A549 (cell line): Measurements from ENCODE around the gene SPOP. TPM values are rescaled to one million over a fixed set of nuclear protein-coding genes. Genes with fewer than 3 reads are reported as not detected.

Experiments
- ATAC-seq, 2 experiments: fragments of 200-7000 bp in 1 of 2; fragments of >200 bp in 1 of 2; cut with Nextera tagmentation in 1 of 2; cut with Tn5 transposase in 1 of 2; 3 replicates each; pipeline versions ENCODE4 v1.8.0 to v1.9.1; 2018 to 2020; ENCODE audit warnings: mild to moderate bottlenecking in 1 of 2, moderate library complexity in 1 of 2
- CTCF ChIA-PET: fragments of 300-600 bp; sonication (Branson Sonifier 250); formaldehyde crosslinking; extraction: SDS; loops from one replicate; lab custom pipeline; 2021; ENCODE audit warnings: antibody characterized with exemption, inconsistent platforms; lab: Yijun Ruan, JAX
- POLR2A ChIA-PET: fragments of 350-600 bp; formaldehyde crosslinking; extraction: SDS; loops from one replicate; lab custom pipeline; 2021; ENCODE audit warnings: antibody characterized with exemption, inconsistent platforms; lab: Yijun Ruan, JAX
- DNase-seq, 2 experiments: peaks; one replicate each; pipeline versions ENCODE4 v3.0.0 to v3.0.0-alpha.2; 2011 to 2016; ENCODE audit warnings: low read depth in 1 of 2, low spot score in 1 of 2
- FAIRE-seq: peaks from 2 replicates; lab custom pipeline; 2011; peaks lifted over from hg19 to GRCh38; lab: Jason Lieb, UNC
- H3K27ac ChIP-seq, 2 experiments: fragments of >200 bp; sonication (Bioruptor Twin); formaldehyde crosslinking; 3 replicates each; pipeline ENCODE4 v1.5.1; 2016 to 2017
- H3K4me1 ChIP-seq: fragments of >200 bp; sonication (Bioruptor Twin); formaldehyde crosslinking; 3 replicates; pipeline ENCODE4 v1.6.1; 2016
- H3K4me2 ChIP-seq: fragments of >200 bp; sonication (Bioruptor Twin); formaldehyde crosslinking; 3 replicates; pipeline ENCODE4 v1.6.1; 2016
- H3K4me3 ChIP-seq: fragments of >200 bp; sonication (Bioruptor Twin); formaldehyde crosslinking; 3 replicates; pipeline ENCODE4 v1.5.1; 2016
- H3K9me3 ChIP-seq: fragments of >200 bp; sonication (Bioruptor Twin); formaldehyde crosslinking; 3 replicates; pipeline ENCODE4 v1.6.1; 2016
- BCL3 ChIP-seq: fragments of >200 bp; sonication (Bioruptor Twin); formaldehyde crosslinking; IDR thresholded peaks from 3 replicates; pipeline ENCODE4 v1.6.1; 2016
- CBX2 ChIP-seq: fragments of 200-600 bp; sonication (generic); IDR thresholded peaks from 2 replicates; pipeline ENCODE4 v1.6.1; 2016; ENCODE audit warnings: low read depth, mild to moderate bottlenecking, borderline replicate concordance
- CTCF ChIP-seq: fragments of >200 bp; sonication (Bioruptor Twin); formaldehyde crosslinking; IDR thresholded peaks from 3 replicates; pipeline ENCODE4 v1.5.1; 2016
- EHF ChIP-seq: fragments of 250-450 bp; sonication (Bioruptor Pico); IDR thresholded peaks from 2 replicates; pipeline ENCODE4 v1.5.0; 2020; ENCODE audit warnings: mild to moderate bottlenecking
- EHMT2 ChIP-seq: fragments of 200-600 bp; sonication (generic); IDR thresholded peaks from 2 replicates; pipeline ENCODE4 v1.6.1; 2016; ENCODE audit warnings: antibody characterized with exemption, low read depth, mild to moderate bottlenecking, moderate library complexity
- FOSB ChIP-seq: fragments of 250-450 bp; sonication (Bioruptor Pico); IDR thresholded peaks from 2 replicates; pipeline ENCODE4 v1.5.0; 2020; ENCODE audit warnings: mild to moderate bottlenecking, moderate library complexity
- FOSL2 ChIP-seq, 2 experiments: fragments of 450-650 bp in 1 of 2; fragments of >200 bp in 1 of 2; sonication (Bioruptor Twin) in 1 of 2; formaldehyde crosslinking; IDR thresholded peaks; 2 replicates each; pipeline versions ENCODE4 v1.5.0 to v1.6.1; 2016 to 2020; ENCODE audit warnings: mild to moderate bottlenecking in 1 of 2, moderate library complexity in 1 of 2
- GATA3 ChIP-seq: IDR thresholded peaks from 2 replicates; pipeline ENCODE4 v1.6.1; 2012; ENCODE audit warnings: borderline replicate concordance
- HEYL ChIP-seq: fragments of 250-450 bp; sonication (Bioruptor Pico); IDR thresholded peaks from 2 replicates; pipeline ENCODE4 v1.8.0; 2021; ENCODE audit warnings: mild to moderate bottlenecking, moderate library complexity
- HMGXB4 ChIP-seq: fragments of 250-450 bp; sonication (Bioruptor Pico); IDR thresholded peaks from 2 replicates; pipeline ENCODE4 v1.5.0; 2021; ENCODE audit warnings: mild to moderate bottlenecking, moderate library complexity, borderline replicate concordance
- HOXB13 ChIP-seq: fragments of 250-450 bp; sonication (Bioruptor Pico); IDR thresholded peaks from 2 replicates; pipeline ENCODE4 v1.5.0; 2020; ENCODE audit warnings: low read depth, mild to moderate bottlenecking, moderate library complexity
- JUN ChIP-seq, 2 experiments: fragments of >200 bp; sonication (Bioruptor Twin); formaldehyde crosslinking; IDR thresholded peaks; 2 replicates in 1 of 2; 3 replicates in 1 of 2; pipeline ENCODE4 v1.6.1; 2016 to 2017
- KDM1A ChIP-seq: fragments of 200-600 bp; sonication (generic); IDR thresholded peaks from 2 replicates; pipeline ENCODE4 v1.6.1; 2016; ENCODE audit warnings: low read depth, mild to moderate bottlenecking
- KDM5A ChIP-seq: fragments of 200-600 bp; sonication (generic); IDR thresholded peaks from 2 replicates; pipeline ENCODE4 v1.6.1; 2016; ENCODE audit warnings: antibody characterized with exemption, mild to moderate bottlenecking
- NR3C1 ChIP-seq: fragments of >200 bp; sonication (Bioruptor Twin); formaldehyde crosslinking; IDR thresholded peaks from 3 replicates; pipeline ENCODE4 v1.6.1; 2017
- PHF8 ChIP-seq: fragments of 200-600 bp; sonication (generic); IDR thresholded peaks from 2 replicates; pipeline ENCODE4 v1.6.1; 2016; ENCODE audit warnings: low read depth, mild to moderate bottlenecking, antibody characterized with exemption, moderate library complexity, borderline replicate concordance
- RAD21 ChIP-seq, 2 experiments: fragments of >200 bp in 1 of 2; sonication (Bioruptor Twin) in 1 of 2; formaldehyde crosslinking in 1 of 2; IDR thresholded peaks in 1 of 2; conservative IDR thresholded peaks in 1 of 2; 2 replicates in 1 of 2; 3 replicates in 1 of 2; pipeline ENCODE4 v1.6.1; 2012 to 2018; ENCODE audit warnings: inconsistent platforms in 1 of 2
- RCOR1 ChIP-seq: fragments of 150-350 bp; IDR thresholded peaks from 2 replicates; pipeline ENCODE4 v1.6.1; 2014; ENCODE audit warnings: antibody characterized with exemption, low read length, low read depth
- REST ChIP-seq: fragments of 200-600 bp; sonication (generic); IDR thresholded peaks from 2 replicates; pipeline ENCODE4 v1.6.1; 2016; ENCODE audit warnings: antibody characterized with exemption, mild to moderate bottlenecking, moderate library complexity
- SREBF2 ChIP-seq: fragments of 450-650 bp; IDR thresholded peaks from 2 replicates; pipeline ENCODE4 v1.6.1; 2014; ENCODE audit warnings: mild to moderate bottlenecking, moderate library complexity
- TP53 ChIP-seq: fragments of 250-450 bp; sonication (Bioruptor Pico); IDR thresholded peaks from 2 replicates; pipeline ENCODE4 v1.5.0; 2021; ENCODE audit warnings: mild to moderate bottlenecking, moderate library complexity
- USF2 ChIP-seq: fragments of 450-650 bp; IDR thresholded peaks from 2 replicates; pipeline ENCODE4 v1.6.1; 2014; ENCODE audit warnings: antibody characterized with exemption
- WGBS: methylation state at CpG from one replicate; pipeline ENCODE4 v1.1.6; 2017; ENCODE audit errors: missing lambda C conversion rate; 5-methylcytosine and 5-hydroxymethylcytosine counted together
- polyA plus RNA-seq, 4 experiments: library from polyadenylated mRNA; depleted of rRNA in 3 of 4; stranded (reverse); fragments of >200 nt; fragmentation: RNase III in 1 of 4; extraction: RNeasy Plus Mini Kit Qiagen cat#74134 plus additional on column Dnase treatment in 1 of 4; gene quantifications; 2 replicates in 3 of 4; 3 replicates in 1 of 4; pipeline ENCODE4 v1.2.3, GENCODE V29; 2011 to 2017

The SPOP gene
- polyA plus RNA-seq, 2 of the 4 experiments (the other 2 are of a cell fraction) = 49.5 to 57.2 TPM

GRCh38 chr17:49670002-49670401 lies 7.9 kb downstream of the SPOP start:
- POLR2A ChIA-PET = no interaction called here
- no peak for ATAC-seq
- 96% methylated on average over 1 of the region's 1 CpG for WGBS
- FAIRE-seq = no peak
- no peak overlapping the region for H3K27ac ChIP-seq
- TF ChIP-seq KDM1A (no peak), GATA3 (no peak), EHF (CRISPR knock-in tag) (no peak), KDM5A (no peak), USF2 (no peak), HEYL (CRISPR knock-in tag) (no peak)
- DNase-seq = no peak
- H3K9me3 ChIP-seq = no peaks in the 10 kb centered on the region
- H3K4me1 ChIP-seq = peaks cover 1% of the 10 kb centered on the region; the same call in 1 of the 3 replicates
- H3K4me2 ChIP-seq = no peak overlapping the region
- no peak overlapping the region for H3K4me3 ChIP-seq
- CTCF ChIA-PET = interaction anchor here (0.5 to 2.3 kb wide), 9 partner anchors 14 to 628 kb away, joined by 3 to 15 read pairs (median 3); no protein-coding TSS in a partner anchor

DNA sequence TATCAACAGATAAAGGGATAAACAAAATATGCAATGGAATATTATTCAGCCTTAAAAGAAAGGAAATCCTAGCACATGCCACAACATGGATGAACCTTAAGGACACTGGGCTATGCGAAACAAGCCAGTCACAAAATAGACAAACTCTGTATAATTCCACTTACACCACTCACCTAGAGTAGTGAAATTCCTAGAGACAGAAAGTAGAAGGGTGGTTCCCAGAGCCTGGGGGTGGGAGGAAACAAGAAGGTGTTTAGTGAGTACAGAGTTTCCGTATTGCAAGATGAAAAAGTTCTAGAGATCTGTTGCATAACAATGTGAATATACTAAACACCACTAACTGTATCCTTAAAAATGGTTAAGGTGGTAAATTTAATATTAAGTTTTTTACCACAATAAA lies 10.0 kb downstream of the SPOP start:
- FAIRE-seq (no peak), DNase-seq (no peak), ATAC-seq (no peak)
- Histone ChIP-seq H3K4me3 (no peak overlapping the region), H3K27ac (no peak overlapping the region), H3K4me1 (no peaks in the 10 kb centered on the region), H3K4me2 (no peak overlapping the region), H3K9me3 (no peaks in the 10 kb centered on the region)
- ChIA-PET CTCF (interaction anchor here (1.6 kb wide), 1 partner anchor 9 kb away, joined by 3 read pairs; no protein-coding TSS in a partner anchor), POLR2A (no interaction called here)
- TF ChIP-seq PHF8 = no peak
- WGBS = 90% methylated on average over 2 of the region's 2 CpGs

GRCh38 chr17:49664706-49665211 lies 13.1 kb downstream of the SPOP start:
- FAIRE-seq (no peak), ATAC-seq (no peak), DNase-seq (no peak)
- Histone ChIP-seq H3K4me3 (no peak overlapping the region), H3K4me2 (no peak overlapping the region), H3K27ac (no peak overlapping the region), H3K9me3 (no peaks in the 10 kb centered on the region), H3K4me1 (no peaks in the 10 kb centered on the region)
- POLR2A ChIA-PET = no interaction called here
- WGBS = 93% methylated on average over 3 of the region's 3 CpGs
- CTCF ChIA-PET = interaction anchor here (1.0 to 1.2 kb wide), 3 partner anchors 31 to 334 kb away, joined by 3 to 5 read pairs (median 4); no protein-coding TSS in a partner anchor
- TF ChIP-seq FOSB (CRISPR knock-in tag) = no peak
- TF ChIP-seq NR3C1 = no peak
- TF ChIP-seq JUN (IDR thresholded peaks at IDR 0.05) = no peak
- TF ChIP-seq EHF (CRISPR knock-in tag) = no peak
- TF ChIP-seq RAD21 (conservative IDR thresholded peaks at IDR 0.05 in 1 of 2, IDR thresholded peaks at IDR 0.05 in 1 of 2) = no peak
- TF ChIP-seq CBX2 = no peak
- TF ChIP-seq TP53 = no peak
- TF ChIP-seq SREBF2 = no peak
- TF ChIP-seq RCOR1 = no peak
- no peak for TF ChIP-seq HOXB13
- no peak for TF ChIP-seq BCL3
- no peak for TF ChIP-seq HMGXB4
- no peak for TF ChIP-seq EHMT2
- no peak for TF ChIP-seq CTCF
- TF ChIP-seq FOSL2 (IDR thresholded peaks at IDR 0.05) = no peak
- no peak for TF ChIP-seq FOSL2 (CRISPR knock-in tag; IDR thresholded peaks at IDR 0.05)
- no peak for TF ChIP-seq HEYL (CRISPR knock-in tag)
- no peak for TF ChIP-seq REST
